NCI-H524 (cell line): ENCODE measurements around the gene GGNBP2.
"Not testable (repeated sequence)": the region's sequence is repeated elsewhere in the genome, so short reads cannot be mapped to it uniquely, and the experiment has no call there.

Experiments used
- DNase-seq, 2 experiments: peaks; one replicate each; lab custom pipeline; 2025; lab: John Stamatoyannopoulos, UW

The GGNBP2 gene

DNA sequence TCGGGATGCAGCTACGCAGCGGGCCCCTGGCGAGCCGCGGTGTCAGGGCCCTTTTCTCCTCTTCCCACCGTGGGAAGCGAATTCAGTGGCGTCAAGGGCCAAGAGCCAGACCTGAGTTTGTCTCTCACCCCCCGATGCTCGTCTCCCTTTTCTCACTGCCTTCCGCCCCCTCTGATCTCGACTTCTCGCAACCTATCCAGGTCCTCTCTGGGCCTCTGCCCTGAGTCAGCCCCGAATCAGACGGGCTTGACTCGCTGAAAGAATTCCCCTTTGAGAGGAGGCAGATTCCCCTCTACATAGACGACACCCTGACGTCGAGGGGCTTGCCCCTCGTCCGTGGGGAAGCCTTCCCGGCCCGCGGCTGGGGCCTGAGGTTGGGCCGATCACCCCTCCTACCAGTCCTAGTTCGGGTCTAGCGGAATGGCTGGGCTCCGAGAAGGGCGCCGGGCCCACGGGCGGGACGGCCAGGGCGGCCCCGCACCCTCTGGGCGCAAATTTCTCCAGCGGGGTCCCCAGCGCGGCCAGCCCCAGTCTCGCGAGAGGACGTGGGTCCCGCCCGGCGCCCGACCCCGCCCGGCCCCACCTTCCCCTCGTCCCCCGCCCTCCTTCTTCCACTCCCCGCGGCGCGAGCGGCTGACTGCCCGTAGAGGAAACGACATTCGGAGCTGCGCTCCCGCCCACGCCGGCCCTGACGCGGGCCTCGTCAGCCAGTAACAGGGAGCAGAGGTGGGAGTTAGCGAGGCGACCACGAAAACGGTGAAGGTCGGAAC, at the start of gene GGNBP2:
Gene GGNBP2 (plus strand): TSS at position 613 of the 770 bp plus-strand sequence. CDS start 806 bp downstream, outside the sequence.
- peak; percentile 85 to 91 for DNase-seq

GRCh38 chr17:36495076-36495578, 49.6 kb upstream of the GGNBP2 start:
- no peak for DNase-seq

DNA sequence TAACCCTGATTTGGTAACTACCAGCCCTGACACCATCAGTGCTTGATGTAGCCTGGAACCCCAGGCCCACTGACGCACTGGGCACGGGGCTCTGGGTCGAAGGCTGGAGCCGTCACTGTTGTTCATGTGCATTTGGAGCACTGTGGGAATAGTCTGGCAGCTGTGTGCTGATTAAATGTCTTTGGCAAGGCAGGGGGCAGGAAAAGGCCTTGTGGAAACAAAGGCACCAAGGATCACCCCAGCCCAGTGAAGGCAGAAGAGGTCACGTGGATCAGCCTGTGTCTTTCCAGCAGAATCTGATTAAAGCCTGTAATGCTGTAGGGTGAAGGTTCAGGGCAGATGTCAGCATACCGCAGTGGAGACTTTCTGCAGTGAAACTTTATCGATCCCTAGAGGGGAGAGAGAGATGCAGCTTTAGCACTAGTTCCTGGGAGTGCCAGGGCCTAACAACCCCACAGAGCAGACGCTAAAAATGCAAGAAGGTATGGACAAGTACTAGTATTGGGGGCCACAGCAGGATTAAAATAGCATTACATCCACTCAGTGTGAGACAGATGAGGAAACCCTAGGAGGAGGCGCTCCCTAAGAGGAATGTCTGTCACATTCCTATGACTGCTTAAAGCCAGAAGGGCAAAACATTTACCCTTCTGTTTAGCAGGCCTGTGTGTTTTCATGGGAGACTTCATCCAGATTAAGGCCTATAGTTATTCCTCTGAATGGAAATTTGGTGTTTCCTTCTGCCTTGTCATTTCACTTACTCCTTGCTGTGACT, 48.5 kb upstream of the GGNBP2 start:
- DNase-seq: no peak

- DNase-seq: no peak
Observed at GRCh38 chr17:36498155-36498554, 46.6 kb upstream of the GGNBP2 start.

DNA sequence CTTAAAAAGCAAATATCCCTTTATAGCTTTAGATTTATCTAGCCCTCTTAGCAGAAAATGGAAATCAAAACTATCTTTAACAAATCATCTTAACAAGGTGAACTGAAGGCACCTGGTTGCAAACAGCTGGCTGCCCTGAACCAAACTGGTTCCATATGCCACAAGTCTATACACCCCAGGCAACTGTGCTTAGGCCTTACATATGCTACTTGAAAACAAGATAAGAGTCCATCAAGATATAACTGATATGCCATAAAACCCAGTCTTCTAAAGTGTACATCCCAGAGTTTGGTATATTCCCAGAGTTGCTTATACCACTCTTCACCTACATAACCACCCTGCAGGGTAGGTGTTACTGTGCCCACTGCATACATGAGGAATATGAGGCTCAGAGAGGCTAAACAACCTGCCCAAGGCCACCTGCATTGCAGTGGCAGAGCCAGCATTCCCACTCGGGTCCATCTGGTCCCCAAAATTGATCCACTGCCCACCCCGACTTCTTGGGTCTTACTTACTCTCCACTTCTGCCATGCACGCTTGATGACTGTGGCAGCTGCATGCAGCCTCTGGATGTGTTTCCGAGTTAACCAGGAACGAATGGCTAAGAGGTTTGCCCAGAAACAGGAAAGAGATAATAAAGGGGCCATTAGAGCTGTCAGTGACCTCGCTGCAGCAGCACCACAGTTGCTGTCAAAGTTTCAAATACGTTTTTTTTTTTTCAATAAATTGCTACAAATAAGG, 46.0 kb upstream of the GGNBP2 start:
- no peak for DNase-seq

- no peak for DNase-seq
Observed at GRCh38 chr17:36500745-36501225, 43.9 kb upstream of the GGNBP2 start.

DNA sequence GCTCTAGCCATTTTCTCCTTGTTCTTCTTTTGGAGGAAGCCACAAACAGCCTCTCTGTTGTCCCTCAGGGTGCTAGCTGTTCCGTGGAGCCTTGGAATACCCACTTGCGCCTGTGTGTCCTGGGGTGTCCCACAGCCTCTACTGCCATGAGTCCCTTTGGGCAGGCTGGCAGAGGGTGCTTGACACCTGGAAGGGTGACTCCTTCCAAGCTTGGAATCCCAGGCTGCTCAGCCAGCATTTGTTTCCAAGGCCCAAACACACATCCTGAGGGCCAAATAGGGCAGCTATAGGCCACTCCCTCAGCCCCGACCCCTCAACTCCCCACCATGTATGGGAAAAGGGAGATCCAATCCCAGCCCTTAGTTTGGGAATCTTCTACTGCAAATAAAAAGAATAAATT, 43.4 kb upstream of the GGNBP2 start:
- no peak for DNase-seq

DNA sequence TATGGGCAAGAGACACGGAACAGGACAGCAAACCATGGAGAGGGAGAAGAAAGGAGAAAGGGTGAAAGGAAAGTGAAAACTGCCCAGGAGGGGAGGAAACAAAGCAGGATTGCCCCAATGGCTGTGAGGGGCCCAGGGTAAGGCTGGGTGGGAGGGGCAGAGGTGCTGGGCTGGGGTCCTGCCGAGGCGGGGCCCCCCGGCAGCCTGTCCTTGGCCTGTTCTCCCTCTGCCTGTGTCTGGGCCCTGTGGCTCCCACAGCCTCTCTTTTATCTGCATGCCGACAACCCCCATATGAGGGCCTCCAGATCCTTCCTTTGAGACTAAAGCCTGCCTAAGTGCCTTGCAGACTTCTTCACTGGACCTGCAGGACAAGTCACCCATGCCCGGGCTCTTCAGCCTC, 42.8 kb upstream of the GGNBP2 start:
- no peak for DNase-seq

DNA sequence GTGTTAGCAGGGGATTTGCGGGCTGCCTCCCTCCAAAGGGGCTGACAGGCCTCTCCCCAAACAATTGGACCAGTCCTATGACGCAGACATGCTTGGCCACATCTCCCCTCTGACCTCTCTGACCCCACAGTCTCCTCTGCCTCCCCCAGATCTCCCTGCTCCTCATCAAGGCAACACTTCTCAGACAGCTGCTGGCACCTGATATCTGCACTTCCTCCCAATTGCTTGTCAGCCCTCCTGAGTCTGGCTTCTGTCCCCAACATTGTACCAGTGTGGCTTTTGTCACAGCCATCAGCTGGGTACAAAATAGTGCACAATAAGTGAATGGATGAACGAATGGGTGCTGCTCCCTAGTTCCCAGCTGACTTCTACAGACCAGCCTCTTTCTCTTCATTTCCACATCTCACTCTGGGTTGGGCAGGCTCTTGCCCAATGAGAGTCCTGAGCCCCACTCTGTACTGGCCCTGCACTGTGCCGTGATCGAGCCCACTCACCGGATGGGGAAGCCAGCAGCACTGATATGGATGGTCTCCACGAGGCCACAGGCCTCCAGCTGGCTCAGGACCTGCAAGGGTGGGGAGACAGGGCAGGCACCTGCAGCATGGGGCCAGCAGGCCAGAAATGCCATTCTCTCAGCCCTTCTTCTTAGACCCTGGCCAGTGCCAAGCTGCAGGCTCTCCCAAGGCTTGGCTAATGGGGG, 41.1 kb upstream of the GGNBP2 start:
- no peak for DNase-seq

GRCh38 chr17:36504156-36504545, 40.6 kb upstream of the GGNBP2 start:
- no peak for DNase-seq

- DNase-seq: peak; percentile 9 to 60
Observed at GRCh38 chr17:36505171-36505570, 39.5 kb upstream of the GGNBP2 start.

DNA sequence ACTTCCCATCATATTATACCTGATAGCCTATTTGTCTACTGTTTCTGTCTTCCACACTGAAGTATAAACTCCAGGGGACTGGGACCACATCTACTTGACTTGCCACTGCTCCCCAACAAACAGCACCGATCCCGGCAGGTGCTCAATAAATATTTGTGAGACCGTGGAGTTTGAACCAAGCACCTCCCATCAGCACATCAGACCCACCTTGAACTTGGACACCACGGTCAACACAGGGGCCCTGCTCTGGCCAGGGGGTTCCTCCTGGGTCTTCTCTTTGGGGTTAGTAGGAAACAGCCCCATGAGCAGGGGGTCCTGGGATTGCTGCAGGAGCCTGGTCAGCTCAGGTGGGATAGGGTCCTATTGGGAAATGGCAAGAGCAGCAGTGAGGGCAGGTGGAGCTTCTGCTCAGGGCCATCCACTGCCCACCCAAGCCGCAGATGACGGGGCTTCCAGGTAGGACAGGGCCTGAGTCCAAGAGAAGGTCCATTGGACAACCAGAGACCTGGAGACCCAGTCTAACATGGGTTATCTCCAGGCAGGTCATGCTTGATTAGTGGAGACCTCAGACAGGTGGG, 38.4 kb upstream of the GGNBP2 start:
- DNase-seq: no peak

GRCh38 chr17:36506831-36507230, 37.9 kb upstream of the GGNBP2 start:
- DNase-seq: no peak

- no peak for DNase-seq
Observed at GRCh38 chr17:36507266-36507665, 37.5 kb upstream of the GGNBP2 start.

DNA sequence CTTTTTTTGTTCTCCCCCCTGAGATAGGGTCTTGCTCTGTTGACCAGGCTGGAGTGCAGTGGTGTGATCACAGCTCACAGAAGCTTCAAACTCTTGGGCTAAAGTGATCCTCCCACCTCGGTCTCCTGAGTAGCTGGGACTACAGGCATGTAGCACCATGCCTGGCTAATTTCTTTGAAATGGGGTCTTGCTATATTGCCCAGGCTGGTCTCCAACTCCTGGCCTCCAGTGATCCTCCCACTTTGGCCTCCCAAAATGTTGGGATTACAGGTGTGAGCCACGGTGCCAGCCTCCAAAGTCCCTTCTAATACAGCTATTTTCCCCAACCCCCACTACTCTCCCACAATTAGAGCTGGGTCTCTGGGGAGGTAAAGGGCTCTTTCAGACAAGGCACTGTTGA, 36.3 kb upstream of the GGNBP2 start:
- DNase-seq: not testable (repeated sequence)

DNA sequence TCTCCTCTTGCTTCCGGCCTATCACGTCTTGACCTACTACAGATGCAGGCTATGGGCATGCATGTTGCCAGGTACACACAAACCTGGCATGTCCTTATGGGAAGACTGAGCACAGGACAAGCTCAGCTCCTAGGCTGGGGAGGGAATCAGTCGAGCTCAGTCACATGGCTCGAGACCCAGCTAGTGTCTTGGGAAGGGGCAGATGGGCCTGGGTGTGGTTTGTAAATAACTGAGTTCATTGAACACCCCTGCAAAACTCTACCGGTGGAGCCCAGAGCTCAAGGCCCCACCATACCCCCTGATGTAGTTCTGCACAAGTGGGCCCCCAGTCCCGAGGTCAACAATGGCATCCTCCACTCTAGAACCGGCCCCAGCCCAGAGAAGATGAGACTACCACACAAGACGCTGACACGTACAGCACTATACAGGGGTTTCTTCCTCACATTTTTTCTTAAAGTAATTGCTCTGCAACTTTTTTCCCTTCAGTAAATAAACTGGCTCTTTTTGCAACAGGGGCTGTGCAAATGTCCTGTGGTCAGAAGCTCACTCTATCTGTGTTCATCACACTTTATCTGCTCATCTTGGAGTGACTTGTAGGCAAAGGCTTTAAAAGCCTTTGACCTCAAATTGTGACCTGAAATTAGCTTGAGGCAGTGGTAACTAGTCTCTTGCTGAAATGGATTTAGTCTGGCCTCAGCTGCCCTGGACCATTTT, 35.3 kb upstream of the GGNBP2 start:
- no peak for DNase-seq

DNA sequence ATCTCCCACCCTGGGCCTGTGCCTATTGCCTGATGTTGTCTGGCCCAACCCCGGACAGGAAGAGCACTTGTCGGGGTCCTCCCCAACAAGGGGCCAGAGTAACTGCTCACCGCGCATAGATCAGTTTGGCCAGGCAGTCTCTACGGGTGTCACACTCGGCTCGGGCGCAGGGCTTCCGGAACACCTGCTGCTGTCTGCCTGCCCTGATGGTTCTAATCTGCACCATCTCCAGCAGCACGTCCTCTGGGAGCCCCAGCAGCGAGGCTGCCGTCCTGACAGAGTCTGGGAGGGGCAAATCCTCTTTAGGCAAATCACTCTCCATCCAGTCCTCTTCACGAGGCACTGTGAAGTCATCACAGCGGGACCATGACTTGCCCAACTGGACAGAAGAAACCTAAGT, 34.1 kb upstream of the GGNBP2 start:
- DNase-seq: no peak

GRCh38 chr17:36511216-36511615, 33.5 kb upstream of the GGNBP2 start:
- DNase-seq: no peak

DNA sequence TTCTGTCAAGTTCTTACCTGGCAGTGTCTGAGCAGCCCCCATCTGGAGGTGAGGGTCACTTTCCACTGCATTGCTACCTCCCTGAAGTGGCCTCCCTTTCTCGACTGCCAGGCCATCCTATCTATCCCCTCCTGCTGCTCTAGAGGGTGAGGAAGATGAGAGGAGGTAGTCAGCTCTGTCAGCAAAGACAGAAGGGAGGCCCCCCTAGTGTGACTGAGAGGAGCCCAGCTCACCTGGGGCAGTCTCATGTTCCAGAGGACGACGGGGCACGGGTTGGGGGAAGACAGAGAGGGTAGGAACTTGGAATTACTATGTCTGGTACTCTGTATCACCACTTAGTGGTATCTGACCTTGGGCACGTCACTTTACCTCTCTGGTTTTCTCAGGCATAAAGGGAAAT, 32.1 kb upstream of the GGNBP2 start:
- no peak for DNase-seq

GRCh38 chr17:36514856-36515255, 29.9 kb upstream of the GGNBP2 start:
- DNase-seq: no peak

DNA sequence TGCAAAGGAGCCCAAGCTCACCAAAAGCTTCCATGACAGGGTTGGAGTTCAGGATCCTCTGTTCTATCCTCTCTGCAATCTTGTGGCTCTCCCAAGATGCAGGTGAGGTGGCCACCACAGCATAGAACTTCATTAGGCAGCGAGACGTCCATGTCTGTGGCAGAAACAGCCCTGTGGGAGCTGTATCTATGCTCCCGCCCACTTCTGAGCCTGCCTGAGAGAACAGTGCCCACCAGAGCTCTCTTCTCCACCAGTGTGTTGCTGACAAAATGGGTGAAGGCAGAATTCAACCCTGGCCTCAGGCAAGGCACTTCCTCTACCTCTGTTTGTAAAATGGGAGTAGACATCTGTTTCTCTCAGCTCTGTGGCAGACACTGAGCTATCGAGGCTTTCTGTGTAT, 28.9 kb upstream of the GGNBP2 start:
- DNase-seq: no peak
